ENCODE measurements around the gene NOP10. TPM values are rescaled to one million over a fixed set of nuclear protein-coding genes. Genes with fewer than 3 reads are reported as not detected.
"Not testable (repeated sequence)": the region's sequence is repeated elsewhere in the genome, so short reads cannot be mapped to it uniquely, and the experiment has no call there.

Gene NOP10
- polyA plus RNA-seq, 3 donors: 125 to 152 (median 148) TPM

DNA sequence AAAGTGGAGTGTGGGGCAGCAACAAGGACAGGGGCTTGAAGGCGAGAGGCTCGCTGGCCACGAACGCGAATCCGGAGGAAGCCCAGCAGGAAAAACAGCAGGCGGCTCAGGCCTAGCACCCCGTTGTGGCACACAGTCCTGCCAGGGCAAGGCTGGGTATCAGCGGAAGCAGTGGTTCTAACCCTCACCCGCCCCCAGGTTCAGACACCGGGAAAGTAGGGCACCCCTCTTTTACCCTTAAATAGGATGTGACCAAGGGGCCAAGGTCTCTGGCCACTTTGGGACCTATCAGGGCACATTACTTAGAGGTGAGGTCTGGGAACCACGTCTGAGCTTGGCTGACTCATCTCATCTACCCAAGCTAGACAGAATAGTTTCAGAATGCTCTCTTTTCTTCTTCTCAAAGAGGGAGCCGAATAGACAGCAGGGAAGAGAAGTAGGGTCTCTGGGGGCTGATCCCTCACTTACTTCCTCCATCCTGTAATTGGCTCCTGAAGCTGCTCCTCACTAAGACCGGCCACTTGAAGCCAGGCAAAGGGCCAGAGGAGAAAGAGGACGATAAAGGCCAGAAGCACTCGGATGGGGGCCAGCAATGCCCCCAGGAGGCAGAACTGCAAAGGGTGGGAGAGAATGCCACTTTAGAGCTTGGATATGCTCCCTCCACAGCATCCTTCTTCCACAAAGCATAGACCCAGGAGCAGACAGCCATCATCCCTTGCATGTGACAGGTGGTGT lies 22.3 kb upstream of the NOP10 start:
- DNase-seq (ENCODE audit: extremely low read depth in 1 of 11, low read depth in 9 of 11, low spot score in 4 of 11): no peak

DNA sequence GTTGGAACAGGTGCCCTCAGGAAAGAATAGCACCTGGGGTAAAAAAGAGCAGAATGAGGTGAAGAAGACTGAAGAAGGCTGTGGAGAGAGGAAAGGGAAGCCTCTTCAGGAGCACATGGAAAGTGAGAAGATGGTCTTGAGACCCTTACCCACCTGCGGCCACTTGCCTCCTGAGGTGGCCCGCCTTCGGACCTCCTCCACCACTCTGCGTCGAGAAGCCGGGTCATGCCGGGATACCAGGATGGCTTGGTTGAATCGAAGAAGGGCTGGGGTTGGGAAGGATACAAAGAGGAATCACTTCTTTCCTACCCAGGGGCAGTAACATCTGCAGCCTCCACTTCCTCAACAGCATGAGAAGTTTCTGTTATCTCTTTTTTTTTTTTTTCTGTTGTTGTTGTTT lies 21.1 kb upstream of the NOP10 start:
- no peak for DNase-seq (ENCODE audit: extremely low read depth in 1 of 11, low read depth in 9 of 11, low spot score in 4 of 11)

DNA sequence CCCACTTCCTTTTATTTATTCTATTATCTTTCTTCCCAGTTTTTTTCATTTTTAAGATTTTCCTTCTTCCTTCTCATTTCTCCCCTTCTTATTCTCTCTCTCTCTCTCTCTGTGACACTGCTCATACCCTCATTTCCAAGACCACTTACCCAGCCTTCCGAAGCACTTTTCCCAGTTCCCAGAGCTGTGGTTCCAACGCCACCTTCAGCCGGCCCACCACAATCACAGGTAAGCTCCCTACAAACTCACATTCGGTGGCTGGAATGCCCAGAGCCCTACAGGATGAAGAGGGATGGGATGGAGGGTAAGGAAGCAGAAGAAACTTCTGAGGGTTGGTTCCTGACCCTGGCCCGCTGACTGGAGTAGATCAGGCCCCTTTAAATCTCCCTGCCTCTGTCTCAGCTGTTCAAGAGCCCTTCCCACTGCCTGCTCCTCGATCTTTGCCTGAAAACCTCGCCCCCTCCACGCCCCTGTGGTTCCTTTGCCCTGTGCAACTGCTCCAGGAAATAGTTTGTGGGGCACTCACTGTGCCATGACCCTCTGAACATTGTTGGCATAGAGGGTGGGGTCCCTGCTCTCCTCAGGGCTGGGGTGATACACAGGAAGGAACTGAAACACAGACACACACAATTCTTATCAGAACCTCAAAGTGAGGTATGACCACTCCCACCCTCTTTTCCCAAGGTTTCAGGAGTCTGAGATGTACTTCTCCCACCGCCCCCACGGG lies 19.3 kb upstream of the NOP10 start:
- no peak for DNase-seq (ENCODE audit: extremely low read depth in 1 of 11, low read depth in 9 of 11, low spot score in 4 of 11)

DNA sequence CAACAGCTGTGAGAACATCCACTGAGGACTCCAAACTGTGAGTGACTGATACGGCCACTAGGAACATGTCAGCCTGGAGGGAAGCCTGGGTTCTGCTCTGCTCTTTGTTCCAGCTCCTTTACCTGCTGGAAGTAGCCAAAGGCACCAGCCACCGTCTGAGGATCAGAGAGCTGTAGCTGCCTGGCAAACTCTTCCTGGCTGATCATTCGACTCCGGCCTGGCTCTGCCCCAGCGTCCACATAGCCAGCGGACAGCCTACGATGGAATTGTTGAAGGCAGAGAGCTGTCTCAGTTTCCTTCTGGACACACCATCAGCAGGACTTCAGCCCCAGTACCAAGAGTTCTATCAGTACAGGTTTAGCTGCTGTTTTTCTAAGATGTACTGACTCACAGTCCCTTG lies 18.3 kb upstream of the NOP10 start:
- no peak for DNase-seq (ENCODE audit: extremely low read depth in 1 of 11, low read depth in 9 of 11, low spot score in 4 of 11)

GRCh38 chr15:34360298-34360697 lies 17.4 kb upstream of the NOP10 start:
- no peak for DNase-seq (ENCODE audit: extremely low read depth in 1 of 11, low read depth in 9 of 11, low spot score in 4 of 11)

- DNase-seq (ENCODE audit: extremely low read depth in 1 of 11, low read depth in 9 of 11, low spot score in 4 of 11): no peak
Measured at GRCh38 chr15:34359416-34359815, 16.5 kb upstream of the NOP10 start.

GRCh38 chr15:34358948-34359347 lies 16.0 kb upstream of the NOP10 start:
- DNase-seq (ENCODE audit: extremely low read depth in 1 of 11, low read depth in 9 of 11, low spot score in 4 of 11): no peak

DNA sequence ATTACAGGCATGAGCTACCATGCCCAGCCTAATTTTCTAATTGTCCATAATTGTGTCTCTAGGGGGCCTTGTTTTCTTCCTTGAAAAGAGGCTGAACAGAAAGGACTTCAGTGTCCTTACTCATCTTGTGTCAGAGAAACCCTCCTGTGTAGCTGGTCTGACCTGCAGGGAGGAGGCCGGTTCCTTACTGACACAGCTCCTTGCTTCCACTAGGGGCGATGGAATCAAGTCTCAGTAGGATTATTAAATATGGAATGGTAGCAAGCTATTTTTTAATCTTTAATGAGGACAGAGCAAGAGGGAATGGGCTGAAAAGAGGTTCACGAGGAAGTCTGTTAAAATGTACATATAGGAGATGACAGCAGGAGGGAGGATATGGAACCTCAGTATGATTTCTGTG lies 15.4 kb upstream of the NOP10 start:
- DNase-seq (ENCODE audit: extremely low read depth in 1 of 11, low read depth in 9 of 11, low spot score in 4 of 11): no peak

GRCh38 chr15:34357653-34358052 lies 14.7 kb upstream of the NOP10 start:
- no peak for DNase-seq (ENCODE audit: extremely low read depth in 1 of 11, low read depth in 9 of 11, low spot score in 4 of 11)

GRCh38 chr15:34355241-34355640 lies 12.3 kb upstream of the NOP10 start:
- DNase-seq (ENCODE audit: extremely low read depth in 1 of 11, low read depth in 9 of 11, low spot score in 4 of 11): no peak

DNA sequence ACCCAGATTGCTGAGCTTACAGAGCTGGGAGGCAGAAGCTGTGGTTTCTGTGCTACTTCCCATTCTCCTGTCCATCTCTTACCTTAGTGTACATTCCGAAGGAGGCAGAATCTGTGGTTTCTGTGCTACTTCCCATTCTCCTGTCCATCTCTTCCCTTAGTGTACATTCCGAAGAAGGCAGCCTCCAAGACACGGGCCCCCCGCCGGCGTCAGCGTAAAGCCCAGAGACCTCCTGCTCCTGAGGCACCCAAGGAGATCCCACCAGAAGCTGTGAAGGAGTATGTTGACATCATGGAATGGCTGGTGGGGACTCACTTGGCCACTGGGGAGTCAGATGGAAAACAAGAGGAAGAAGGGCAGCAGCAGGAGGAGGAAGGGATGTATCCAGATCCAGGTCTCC lies 11.3 kb upstream of the NOP10 start:
- no peak for DNase-seq (ENCODE audit: extremely low read depth in 1 of 11, low read depth in 9 of 11, low spot score in 4 of 11)

DNA sequence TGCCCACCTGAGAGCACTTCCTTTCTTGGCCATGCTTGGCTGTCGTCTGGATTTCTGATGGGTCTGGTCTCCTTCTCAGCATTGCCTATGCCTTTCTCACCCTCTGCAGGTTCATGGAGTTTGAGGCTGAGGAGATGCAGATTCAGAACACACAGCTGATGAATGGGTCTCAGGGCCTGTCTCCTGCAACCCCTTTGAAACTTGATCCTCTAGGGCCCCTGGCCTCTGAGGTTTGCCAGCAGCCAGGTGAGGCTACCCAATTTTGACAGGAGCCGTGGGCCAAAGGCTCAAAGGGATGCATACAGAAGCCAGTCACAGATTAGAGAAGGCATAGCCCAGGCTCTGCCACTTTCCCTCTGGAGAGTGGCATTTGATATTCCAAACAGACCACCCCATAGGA lies 10.7 kb upstream of the NOP10 start:
- no peak for DNase-seq (ENCODE audit: extremely low read depth in 1 of 11, low read depth in 9 of 11, low spot score in 4 of 11)

- not testable (repeated sequence) for DNase-seq (ENCODE audit: extremely low read depth in 1 of 11, low read depth in 9 of 11, low spot score in 4 of 11)
Measured at GRCh38 chr15:34352996-34353395, 10.1 kb upstream of the NOP10 start.

- DNase-seq (ENCODE audit: extremely low read depth in 1 of 11, low read depth in 9 of 11, low spot score in 4 of 11): no peak
Measured at GRCh38 chr15:34349769-34350168, 6.8 kb upstream of the NOP10 start.

DNA sequence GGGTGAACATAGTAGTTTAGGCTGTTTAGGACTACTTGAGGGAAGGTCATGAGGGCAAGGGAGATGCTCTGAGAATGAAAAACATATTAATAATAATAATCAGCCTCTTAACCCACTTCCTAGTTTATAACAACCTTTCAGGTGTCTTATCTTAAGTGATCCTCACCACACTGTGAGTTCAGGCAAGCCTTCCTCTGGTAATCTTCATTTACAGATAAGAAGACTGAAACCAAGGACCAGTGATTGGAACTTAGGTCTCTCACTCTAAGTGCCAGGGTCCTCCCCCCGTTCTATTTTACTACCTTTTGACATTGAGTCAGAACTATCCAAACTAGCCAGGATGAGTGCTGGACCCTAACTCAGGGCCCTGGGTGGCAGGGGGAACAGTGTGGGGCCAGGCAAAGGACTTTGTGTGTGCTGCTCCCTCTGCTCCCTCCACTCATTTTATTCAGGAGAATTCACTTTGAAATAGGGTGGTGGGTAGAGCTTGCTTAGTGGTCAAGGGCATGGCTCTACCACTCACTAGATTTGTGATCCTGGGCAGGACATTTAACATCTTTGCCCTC lies 5.9 kb upstream of the NOP10 start:
- no peak for DNase-seq (ENCODE audit: extremely low read depth in 1 of 11, low read depth in 9 of 11, low spot score in 4 of 11)

- DNase-seq (ENCODE audit: extremely low read depth in 1 of 11, low read depth in 9 of 11, low spot score in 4 of 11): no peak
Measured at GRCh38 chr15:34347951-34348638, 5.2 kb upstream of the NOP10 start.

- DNase-seq (ENCODE audit: extremely low read depth in 1 of 11, low read depth in 9 of 11, low spot score in 4 of 11): not testable (repeated sequence)
Measured at GRCh38 chr15:34342213-34342736, 661 bp downstream of the NOP10 start.

DNA sequence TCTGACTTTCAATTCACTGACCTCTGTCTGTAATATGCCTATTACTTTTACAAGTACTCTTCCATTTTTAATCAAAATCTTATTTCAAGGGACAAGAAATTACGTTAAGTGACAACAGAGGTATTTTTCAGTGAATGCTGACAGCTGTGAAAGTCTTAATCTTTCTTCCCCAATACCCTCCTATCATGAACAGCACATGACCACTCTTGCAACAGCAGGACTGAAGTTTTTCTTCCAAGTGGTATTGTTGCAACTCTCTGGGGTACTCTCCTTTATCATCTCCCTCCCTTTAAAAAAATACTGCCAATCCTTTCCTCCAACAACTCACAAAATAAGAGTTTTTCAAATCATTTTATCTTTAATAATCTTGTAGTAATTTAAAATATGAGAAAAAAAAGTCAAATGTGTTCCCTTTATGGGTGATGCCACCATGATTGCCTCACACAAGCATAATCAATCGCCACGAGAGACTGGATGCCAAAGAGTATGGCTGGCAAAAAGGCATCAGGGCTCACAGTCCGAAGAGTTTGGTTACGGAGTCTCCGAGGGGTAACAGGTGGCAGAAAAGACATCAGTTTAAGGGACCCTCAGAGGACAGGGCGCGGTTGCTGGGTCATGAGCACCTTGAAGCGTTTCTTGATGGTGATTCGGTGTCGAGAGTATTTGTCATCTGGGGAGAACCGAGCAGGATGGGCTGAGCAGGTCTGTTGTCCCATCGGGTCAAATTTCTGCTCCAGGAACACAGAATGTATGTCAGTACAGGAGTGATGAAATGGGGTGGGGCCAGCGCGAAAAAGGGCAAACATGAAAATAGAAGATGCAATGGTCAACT lies 1.3 kb downstream of the NOP10 start:
- no peak for DNase-seq (ENCODE audit: extremely low read depth in 1 of 11, low read depth in 9 of 11, low spot score in 4 of 11)

DNA sequence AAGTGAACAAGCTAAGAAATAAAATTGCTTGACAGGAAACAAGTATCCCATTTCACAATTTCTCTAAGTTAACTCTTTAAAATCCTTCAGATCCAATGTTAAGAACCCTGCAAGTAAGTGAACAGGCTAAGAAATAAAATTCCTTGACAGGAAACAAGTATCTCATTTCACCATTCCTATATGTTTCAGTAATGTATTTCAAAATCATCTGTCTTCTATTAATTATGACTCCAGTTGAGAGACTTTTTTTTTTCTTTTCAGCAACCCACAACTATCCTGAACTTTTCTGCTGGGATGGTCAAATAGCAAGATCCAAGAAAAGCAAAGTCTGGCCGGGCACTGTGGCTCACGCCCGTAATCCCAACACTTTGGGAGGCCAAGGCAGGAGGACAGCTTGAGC lies 3.0 kb downstream of the NOP10 start:
- no peak for DNase-seq (ENCODE audit: extremely low read depth in 1 of 11, low read depth in 9 of 11, low spot score in 4 of 11)

Data from renal cortex interstitium (tissue), 11 donors.